NCI-H1930 (cell line): ENCODE measurements around the gene IRF6.
"Not testable (repeated sequence)": the region's sequence is repeated elsewhere in the genome, so short reads cannot be mapped to it uniquely, and the experiment has no call there.

Experiments
- DNase-seq, 2 experiments: peaks; one replicate each; lab custom pipeline; 2025; lab: John Stamatoyannopoulos, UW

The IRF6 gene

DNA sequence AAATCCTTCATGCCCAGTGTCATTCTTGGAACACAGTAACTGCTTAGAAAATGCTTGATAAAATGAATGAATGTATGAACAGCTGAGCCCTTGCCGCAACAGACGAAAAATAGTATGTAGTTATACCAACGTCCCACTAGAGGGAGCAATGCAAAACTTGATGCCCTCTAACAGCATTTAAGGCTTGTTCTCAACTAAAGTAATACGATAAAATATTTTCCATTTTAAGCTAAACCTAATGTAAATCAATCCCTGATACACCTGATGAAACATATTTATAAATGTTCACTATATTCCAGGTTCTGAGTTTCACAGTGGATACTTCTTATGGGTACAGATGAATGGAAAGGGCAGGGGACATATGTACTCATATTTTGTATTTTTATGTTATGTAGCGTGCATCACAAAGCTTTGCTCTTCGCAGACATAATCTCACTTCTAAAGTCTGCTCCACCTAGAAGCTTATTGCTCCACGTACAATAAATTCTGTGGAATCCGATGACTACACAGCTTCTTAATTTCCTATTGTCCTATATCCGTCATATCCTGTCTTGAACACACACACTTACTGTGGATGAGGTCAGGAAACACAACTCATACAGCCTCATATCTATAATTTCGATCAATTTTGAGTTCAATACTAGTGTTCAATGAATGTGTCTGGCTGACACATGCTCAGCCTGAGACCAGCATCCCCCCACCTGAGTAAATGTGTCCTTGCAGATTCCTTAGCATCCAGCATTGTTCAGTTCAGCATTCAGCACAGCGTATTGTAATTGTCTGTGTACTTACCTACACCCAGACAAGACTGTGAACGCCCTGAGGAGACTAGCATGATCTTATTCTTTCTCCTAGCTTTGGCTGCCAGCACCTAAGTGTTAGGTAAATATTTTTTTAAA is 17.4 kb upstream of the IRF6 start:
- peak in 1 of 2 experiments; percentile 12 for DNase-seq

- no peak for DNase-seq
Measured at GRCh38 chr1:209822706-209823105, 16.8 kb upstream of the IRF6 start.

GRCh38 chr1:209820986-209821385 is 15.0 kb upstream of the IRF6 start:
- no peak for DNase-seq

- no peak for DNase-seq
Measured at GRCh38 chr1:209819058-209819457, 13.1 kb upstream of the IRF6 start.

GRCh38 chr1:209817691-209818090 is 11.7 kb upstream of the IRF6 start:
- DNase-seq: no peak

- no peak for DNase-seq
Measured at GRCh38 chr1:209816923-209817322, 11.0 kb upstream of the IRF6 start.

DNA sequence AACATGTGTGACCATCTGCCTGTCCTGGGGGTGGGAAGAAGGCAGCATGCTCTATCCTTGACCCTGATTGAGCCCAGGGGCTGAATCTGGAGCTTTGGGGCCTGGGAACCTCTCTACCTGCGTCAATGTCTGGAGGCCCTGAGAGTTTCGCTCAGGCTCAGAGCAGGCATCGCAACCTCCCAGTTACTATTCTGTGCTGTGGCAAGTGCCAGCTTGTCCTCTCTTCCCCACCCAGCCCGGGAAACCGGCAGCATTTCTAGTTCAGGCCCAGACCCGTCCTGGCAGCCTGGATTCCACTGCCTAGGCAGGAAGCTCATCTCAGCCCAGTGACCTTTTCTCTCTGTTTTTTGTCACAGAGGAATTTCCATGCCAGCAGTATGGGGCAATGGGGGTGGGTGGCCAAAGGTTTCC is 10.0 kb upstream of the IRF6 start:
- no peak for DNase-seq

- no peak for DNase-seq
Measured at GRCh38 chr1:209815490-209815889, 9.5 kb upstream of the IRF6 start.

- DNase-seq: no peak
Measured at GRCh38 chr1:209813902-209814301, 8.0 kb upstream of the IRF6 start.

DNA sequence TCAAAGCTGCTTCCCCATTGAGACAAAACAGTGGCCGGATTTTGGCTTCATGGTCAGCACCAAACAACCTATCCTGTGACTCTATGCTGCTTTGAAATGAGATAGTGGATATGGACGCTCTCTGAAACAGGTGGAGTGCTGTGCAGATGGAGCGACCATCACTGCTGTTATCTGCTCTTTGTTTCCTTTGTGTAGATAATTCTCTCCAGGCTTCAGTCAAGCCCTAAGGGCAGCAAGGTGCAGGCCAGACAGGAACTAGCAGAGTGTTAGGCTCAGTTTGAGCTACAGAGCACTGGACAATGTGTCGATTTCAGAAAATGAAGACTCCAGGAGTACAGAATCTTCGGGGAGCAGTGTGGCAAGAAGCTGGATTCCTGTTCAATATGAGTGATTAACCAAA is 4.8 kb upstream of the IRF6 start:
- no peak for DNase-seq

DNA sequence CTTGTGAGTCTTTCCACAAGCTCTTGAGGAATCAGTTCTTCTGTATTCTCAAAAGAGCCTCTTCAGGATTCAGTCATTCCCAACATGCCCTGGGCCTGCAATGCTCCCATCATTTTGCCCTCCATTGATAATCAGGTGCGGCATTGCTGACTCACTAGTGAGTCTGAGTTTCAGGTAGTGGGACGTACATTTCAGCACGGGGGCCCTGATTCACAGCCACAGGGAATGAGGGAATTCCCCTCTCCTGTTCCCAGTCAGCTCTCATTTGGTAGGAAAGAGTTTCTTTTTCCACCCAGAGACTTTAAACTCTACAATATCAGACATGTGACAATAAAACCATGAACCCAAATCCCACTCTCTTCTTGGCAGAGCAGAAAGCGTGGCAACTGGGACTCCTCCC is 3.7 kb upstream of the IRF6 start:
- no peak for DNase-seq

GRCh38 chr1:209808059-209808581 is 2.2 kb upstream of the IRF6 start:
- DNase-seq: peak in 1 of 2 experiments; percentile 7

DNA sequence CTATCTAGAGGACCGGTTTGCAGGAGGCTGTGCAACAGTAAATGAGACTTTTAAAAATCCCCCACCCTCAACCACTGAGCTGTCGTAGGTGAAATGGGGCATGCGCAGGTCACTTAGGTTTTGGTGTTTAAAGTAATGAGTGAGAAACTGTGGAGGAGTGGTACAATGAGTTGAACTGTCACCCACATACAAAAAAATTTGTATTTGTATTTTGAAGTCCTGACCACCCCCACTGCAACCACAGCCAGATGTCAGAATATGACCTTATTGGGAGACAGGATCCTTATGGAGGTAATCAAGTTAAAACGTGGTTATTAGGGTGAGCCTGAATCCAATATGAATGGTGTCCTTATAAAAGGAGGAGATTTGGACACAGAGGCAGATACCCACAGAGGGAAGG is 1.6 kb upstream of the IRF6 start:
- DNase-seq: no peak

DNA sequence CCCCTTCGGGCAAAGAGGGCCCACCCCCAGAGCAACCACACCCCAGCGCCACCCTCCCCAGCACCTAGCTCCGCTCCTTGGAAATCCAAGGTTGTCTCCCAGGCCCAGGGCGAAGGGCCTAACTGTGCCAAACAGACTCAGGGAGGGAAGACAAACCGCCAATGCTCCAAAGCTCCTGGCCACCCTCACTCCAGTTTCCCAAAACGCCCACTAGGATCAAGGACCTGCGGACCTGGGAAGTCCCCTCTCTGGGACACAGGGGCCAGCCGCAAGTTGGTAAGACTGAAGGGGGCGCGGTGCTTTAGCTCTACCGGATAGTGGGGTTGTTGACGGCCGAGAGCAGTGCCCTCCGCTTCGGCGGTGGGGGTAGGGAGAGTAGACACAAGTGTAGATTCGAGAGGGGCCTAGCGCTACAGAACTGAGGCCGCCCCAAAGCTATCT is 581 bp downstream of the IRF6 start:
- no peak for DNase-seq

GRCh38 chr1:209803568-209803967 is 2.4 kb downstream of the IRF6 start:
- no peak for DNase-seq

DNA sequence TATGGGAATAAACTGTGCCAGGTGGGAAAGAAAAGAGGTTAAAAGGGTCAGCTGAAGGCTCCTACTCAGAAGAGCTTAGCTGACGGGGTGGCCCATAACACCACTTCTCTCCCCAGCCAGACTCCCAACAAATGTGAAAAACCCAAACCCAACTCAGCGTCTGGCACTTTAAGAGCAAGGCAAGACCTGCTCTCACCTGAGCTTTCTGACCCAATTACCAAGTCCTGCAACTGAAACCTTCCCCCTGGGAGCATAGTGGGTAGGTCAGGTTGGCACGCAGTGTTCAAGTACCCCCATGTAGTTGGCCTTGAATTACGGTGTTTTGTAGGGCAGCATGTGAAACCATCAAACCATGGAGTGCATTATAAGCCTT is 3.2 kb downstream of the IRF6 start:
- DNase-seq: no peak

GRCh38 chr1:209802117-209802779 is 3.7 kb downstream of the IRF6 start:
- no peak for DNase-seq

- DNase-seq: no peak
Measured at GRCh38 chr1:209800984-209801834, 4.7 kb downstream of the IRF6 start.

- DNase-seq: no peak
Measured at GRCh38 chr1:209797978-209798639, 7.8 kb downstream of the IRF6 start.

GRCh38 chr1:209793711-209794110 is 12.2 kb downstream of the IRF6 start:
- not testable (repeated sequence) for DNase-seq

GRCh38 chr1:209791920-209792319 is 14.0 kb downstream of the IRF6 start:
- no peak for DNase-seq
